Activated naive CD8-positive, alpha-beta T cell (primary cell): ENCODE measurements around the gene KLF7.

Experiments used
- H3K27ac Mint-ChIP-seq: one replicate; pipeline ENCODE4 v1.8.0; 2021; ENCODE audit warnings: mixed read lengths
- H3K27me3 Mint-ChIP-seq: one replicate; pipeline ENCODE4 v1.8.0; 2021; ENCODE audit warnings: mixed read lengths
- H3K36me3 Mint-ChIP-seq: one replicate; pipeline ENCODE4 v1.8.0; 2021; ENCODE audit warnings: mixed read lengths
- H3K4me1 Mint-ChIP-seq: one replicate; pipeline ENCODE4 v1.8.0; 2021; ENCODE audit warnings: low read depth, mixed read lengths
- H3K4me3 Mint-ChIP-seq: one replicate; pipeline ENCODE4 v1.8.0; 2021; ENCODE audit warnings: mild to moderate bottlenecking, mixed read lengths
- H3K9me3 Mint-ChIP-seq: one replicate; pipeline ENCODE4 v1.8.0; 2021; ENCODE audit warnings: low read depth, mixed read lengths

KLF7 gene

DNA sequence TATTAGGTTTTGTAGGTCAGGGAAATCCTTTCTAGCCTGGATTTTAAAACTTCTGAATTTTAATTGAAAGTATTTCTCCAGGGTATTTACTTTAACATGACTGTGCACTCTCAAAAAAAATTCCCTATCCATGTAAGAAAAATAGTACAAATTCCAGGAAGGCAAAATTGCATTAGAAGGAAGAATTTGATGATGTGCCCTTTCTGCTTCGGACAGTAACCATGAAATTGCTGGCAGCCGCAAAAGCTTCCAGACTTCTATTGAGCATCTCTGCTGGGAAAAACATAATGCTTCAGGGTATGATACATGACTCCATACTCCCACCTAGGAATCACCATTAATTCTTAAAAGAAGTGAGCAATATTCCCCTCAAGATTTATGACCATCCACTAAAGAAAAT, 17.2 kb upstream of the KLF7 start:
- Mint-ChIP-seq H3K27ac (no peak overlapping the region), H3K4me1 (peaks cover 6% of the 10 kb centered on the region), H3K9me3 (peaks cover 4% of the 10 kb centered on the region), H3K36me3 (peaks cover 2% of the 10 kb centered on the region), H3K4me3 (no peak overlapping the region), H3K27me3 (no peaks in the 10 kb centered on the region)

DNA sequence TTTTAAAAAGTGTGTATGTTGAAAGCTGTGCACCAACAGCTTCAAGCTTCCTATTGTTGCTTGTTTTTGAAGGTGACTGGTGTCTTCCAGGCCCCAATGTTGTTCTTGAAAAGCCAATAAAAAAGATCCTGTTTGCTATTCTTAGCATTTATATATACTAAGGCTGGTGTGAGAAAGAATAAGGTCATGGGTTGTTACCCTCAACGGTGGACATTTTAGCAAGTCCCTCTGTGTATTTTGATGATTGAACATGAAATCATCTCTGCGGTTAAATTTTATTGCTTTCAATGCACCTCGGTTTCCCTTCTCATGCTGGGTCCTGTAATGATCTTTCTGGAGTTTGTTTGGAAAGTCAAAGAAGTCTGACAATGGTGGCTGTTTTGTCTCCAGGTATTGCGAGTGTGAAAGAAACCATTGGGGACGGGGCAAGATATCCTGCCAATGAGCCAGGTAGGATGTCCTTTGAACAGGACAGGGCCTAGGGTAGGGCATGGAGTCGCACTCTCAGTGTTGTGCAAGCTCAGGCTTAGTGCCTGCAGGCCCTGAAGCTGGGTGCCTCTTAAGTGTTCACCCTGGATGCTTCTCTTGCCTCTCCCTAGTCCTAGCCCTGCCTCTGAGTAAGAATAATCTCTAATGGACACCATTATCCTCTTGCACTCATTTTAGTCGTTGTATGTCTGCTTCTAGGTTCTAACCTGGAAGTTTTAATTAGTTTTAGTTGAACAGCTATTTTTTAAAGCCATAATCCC, 16.0 kb upstream of the KLF7 start:
- no peaks in the 10 kb centered on the region for H3K27me3 Mint-ChIP-seq
- H3K9me3 Mint-ChIP-seq = no peaks in the 10 kb centered on the region
- H3K27ac Mint-ChIP-seq = no peak overlapping the region
- H3K4me1 Mint-ChIP-seq = peaks cover 9% of the 10 kb centered on the region
- H3K4me3 Mint-ChIP-seq = no peak overlapping the region
- H3K36me3 Mint-ChIP-seq = no peaks in the 10 kb centered on the region

DNA sequence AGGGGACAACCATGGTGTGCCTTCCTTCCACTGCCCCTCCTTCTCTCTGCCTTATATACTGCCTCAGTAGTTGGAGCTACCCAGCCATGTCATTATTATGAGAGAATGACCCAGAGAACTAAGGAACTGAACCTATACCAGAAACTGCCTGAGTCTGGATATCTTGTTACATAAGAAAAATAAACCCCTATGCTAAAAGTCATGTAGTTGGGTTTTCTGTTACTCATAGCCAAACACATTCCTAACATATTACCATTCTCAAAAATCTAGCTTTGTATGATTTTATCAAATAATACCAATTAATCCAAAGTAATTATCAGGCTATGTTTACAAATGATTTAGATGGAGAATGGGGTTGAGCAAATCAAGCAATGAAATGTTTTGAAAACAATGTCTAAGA, 15.0 kb upstream of the KLF7 start:
- H3K4me1 Mint-ChIP-seq = peaks cover 17% of the 10 kb centered on the region
- no peak overlapping the region for H3K27ac Mint-ChIP-seq
- H3K27me3 Mint-ChIP-seq = no peaks in the 10 kb centered on the region
- H3K4me3 Mint-ChIP-seq = no peak overlapping the region
- no peaks in the 10 kb centered on the region for H3K36me3 Mint-ChIP-seq
- no peaks in the 10 kb centered on the region for H3K9me3 Mint-ChIP-seq

DNA sequence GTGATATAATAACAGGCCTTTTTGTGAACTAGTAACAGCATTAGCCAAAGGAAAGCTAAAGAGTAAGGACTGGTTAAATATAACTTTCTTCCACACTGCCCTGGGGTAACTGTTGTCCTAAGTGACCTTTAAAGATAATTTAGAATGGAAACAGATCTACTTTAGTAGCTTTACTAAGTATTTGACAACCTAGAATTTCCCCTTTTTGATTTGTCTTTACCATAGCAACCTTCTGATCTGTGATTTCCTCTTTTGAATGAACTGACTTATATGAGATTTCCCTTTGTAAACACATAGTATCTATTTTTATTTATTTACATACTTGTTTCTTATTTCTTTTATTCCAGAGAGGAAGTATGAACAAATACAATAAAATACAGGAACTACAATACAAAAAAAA, 10.5 kb upstream of the KLF7 start:
- H3K27ac Mint-ChIP-seq = no peak overlapping the region

GRCh38 chr2:207173641-207174040, 7.9 kb upstream of the KLF7 start:
- H3K36me3 Mint-ChIP-seq = no peaks in the 10 kb centered on the region
- H3K4me1 Mint-ChIP-seq = peaks cover 14% of the 10 kb centered on the region
- H3K27ac Mint-ChIP-seq = no peak overlapping the region
- H3K27me3 Mint-ChIP-seq = no peaks in the 10 kb centered on the region
- no peak overlapping the region for H3K4me3 Mint-ChIP-seq
- H3K9me3 Mint-ChIP-seq = no peaks in the 10 kb centered on the region

More for the DNA sequence above, 10.5 kb upstream of the KLF7 start:
- Mint-ChIP-seq H3K4me3 (no peak overlapping the region), H3K27me3 (no peaks in the 10 kb centered on the region), H3K9me3 (no peaks in the 10 kb centered on the region), H3K4me1 (peaks cover 15% of the 10 kb centered on the region), H3K36me3 (no peaks in the 10 kb centered on the region)

GRCh38 chr2:207167099-207167923, 1.6 kb upstream of the KLF7 start:
- Mint-ChIP-seq H3K4me1 (peaks cover 36% of the 10 kb centered on the region), H3K9me3 (no peaks in the 10 kb centered on the region), H3K4me3 (peak overlapping the region; percentile 95), H3K36me3 (no peaks in the 10 kb centered on the region), H3K27me3 (no peaks in the 10 kb centered on the region), H3K27ac (peak overlapping the region; percentile 92)

DNA sequence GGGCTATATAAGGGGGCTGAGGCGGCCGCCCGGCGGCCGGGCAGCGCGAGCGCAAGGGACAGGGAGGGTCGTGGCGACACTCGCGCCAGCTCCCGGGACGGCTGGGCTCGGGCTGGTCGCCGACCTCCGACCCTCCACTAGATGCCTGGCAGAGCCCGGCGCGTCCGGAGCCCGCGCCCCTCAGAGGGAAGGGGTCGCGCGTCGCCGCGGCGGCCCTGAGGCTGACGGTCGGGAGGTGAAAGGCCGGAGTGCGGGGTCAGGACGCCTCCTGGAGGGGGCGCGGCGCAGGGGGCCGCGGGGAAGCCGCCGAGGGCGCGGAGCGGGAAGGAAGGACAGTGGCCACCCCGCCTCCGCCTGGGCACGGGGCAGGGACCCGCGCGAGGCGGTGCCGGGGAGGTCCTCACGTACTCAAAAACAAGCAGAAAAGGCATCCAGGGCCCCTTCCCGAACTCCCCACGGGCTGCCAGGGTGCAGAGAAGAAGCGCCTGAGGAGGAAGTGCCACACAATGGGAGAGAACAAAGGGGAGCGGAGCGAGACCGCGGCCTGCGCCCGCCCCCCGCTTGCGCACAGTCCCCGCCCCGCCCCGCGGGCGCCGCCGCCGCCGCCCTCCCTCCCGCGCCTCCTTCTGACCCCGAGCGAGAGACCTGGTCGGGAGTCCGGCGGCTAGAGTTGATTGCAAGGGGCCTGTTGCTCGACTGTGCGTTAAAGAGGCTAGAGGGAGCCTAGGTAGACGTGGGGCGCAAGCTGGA, 776 bp upstream of the KLF7 start:
- peak overlapping the region; percentile 95 for H3K27ac Mint-ChIP-seq
- peak overlapping the region; percentile 95 for H3K4me3 Mint-ChIP-seq
- no peaks in the 10 kb centered on the region for H3K36me3 Mint-ChIP-seq
- no peaks in the 10 kb centered on the region for H3K27me3 Mint-ChIP-seq
- H3K4me1 Mint-ChIP-seq = peaks cover 44% of the 10 kb centered on the region
- no peaks in the 10 kb centered on the region for H3K9me3 Mint-ChIP-seq

DNA sequence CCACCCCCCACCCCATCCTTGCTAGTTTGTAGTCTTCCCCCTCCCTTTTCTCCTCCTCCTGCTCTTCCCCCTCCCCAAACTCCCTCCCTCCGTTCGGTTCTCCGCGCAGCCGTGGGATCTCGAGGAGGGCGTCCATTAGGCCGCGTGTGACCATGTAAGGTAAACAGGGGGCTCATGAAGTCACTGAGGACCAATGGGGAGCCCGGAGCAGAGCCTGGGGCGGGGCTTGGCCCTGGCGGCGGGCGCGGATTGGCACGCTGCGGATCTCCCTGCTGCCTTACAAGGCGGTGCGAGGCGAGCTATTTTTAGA, 246 bp upstream of the KLF7 start:
- no peaks in the 10 kb centered on the region for H3K9me3 Mint-ChIP-seq
- peak overlapping the region; percentile 95 for H3K4me3 Mint-ChIP-seq
- H3K27me3 Mint-ChIP-seq = no peaks in the 10 kb centered on the region
- H3K4me1 Mint-ChIP-seq = peaks cover 49% of the 10 kb centered on the region
- peak overlapping the region; percentile 95 for H3K27ac Mint-ChIP-seq
- H3K36me3 Mint-ChIP-seq = peaks cover under 1% of the 10 kb centered on the region

- peak overlapping the region; percentile 95 for H3K4me3 Mint-ChIP-seq
- peak overlapping the region; percentile 95 for H3K27ac Mint-ChIP-seq
- peaks cover 3% of the 10 kb centered on the region for H3K36me3 Mint-ChIP-seq
- peaks cover 65% of the 10 kb centered on the region for H3K4me1 Mint-ChIP-seq
- no peaks in the 10 kb centered on the region for H3K9me3 Mint-ChIP-seq
- no peaks in the 10 kb centered on the region for H3K27me3 Mint-ChIP-seq
Measured at GRCh38 chr2:207164006-207164831, 1.5 kb downstream of the KLF7 start.

GRCh38 chr2:207163756-207164005, 2.1 kb downstream of the KLF7 start:
- Mint-ChIP-seq H3K27me3 (no peaks in the 10 kb centered on the region), H3K4me3 (peak overlapping the region; percentile 95), H3K9me3 (no peaks in the 10 kb centered on the region), H3K4me1 (peaks cover 71% of the 10 kb centered on the region), H3K27ac (peak overlapping the region; percentile 95), H3K36me3 (peaks cover 3% of the 10 kb centered on the region)

- H3K27me3 Mint-ChIP-seq = no peaks in the 10 kb centered on the region
- H3K4me3 Mint-ChIP-seq = peak overlapping the region; percentile 95
- H3K27ac Mint-ChIP-seq = peak overlapping the region; percentile 95
- no peaks in the 10 kb centered on the region for H3K9me3 Mint-ChIP-seq
- peaks cover 74% of the 10 kb centered on the region for H3K4me1 Mint-ChIP-seq
- H3K36me3 Mint-ChIP-seq = peaks cover 3% of the 10 kb centered on the region
Measured at GRCh38 chr2:207163053-207163755, 2.5 kb downstream of the KLF7 start.

GRCh38 chr2:207162316-207162715, 3.4 kb downstream of the KLF7 start:
- H3K9me3 Mint-ChIP-seq = no peaks in the 10 kb centered on the region
- peak overlapping the region; percentile 95 for H3K4me3 Mint-ChIP-seq
- H3K36me3 Mint-ChIP-seq = peaks cover 6% of the 10 kb centered on the region
- H3K27me3 Mint-ChIP-seq = no peaks in the 10 kb centered on the region
- peak overlapping the region; percentile 95 for H3K27ac Mint-ChIP-seq
- peaks cover 75% of the 10 kb centered on the region for H3K4me1 Mint-ChIP-seq

- peaks cover 78% of the 10 kb centered on the region for H3K4me1 Mint-ChIP-seq
- peak overlapping the region; percentile 64 for H3K27ac Mint-ChIP-seq
- H3K36me3 Mint-ChIP-seq = peaks cover 6% of the 10 kb centered on the region
- H3K4me3 Mint-ChIP-seq = peak overlapping the region; percentile 20
- no peaks in the 10 kb centered on the region for H3K9me3 Mint-ChIP-seq
- H3K27me3 Mint-ChIP-seq = no peaks in the 10 kb centered on the region
Measured at GRCh38 chr2:207161247-207162123, 4.3 kb downstream of the KLF7 start.
